GM12801 (cell line): ENCODE results near the gene TYMP.

Source experiments
- TF ChIP-seq, protein P1 (sequence below): IDR thresholded peaks from one replicate; pipeline ENCODE4 v1.5.1; 2011; ENCODE audit warnings: control low read depth; ENCODE audit not compliant: insufficient read length; ENCODE audit errors: extremely low read depth

Gene TYMP

DNA sequence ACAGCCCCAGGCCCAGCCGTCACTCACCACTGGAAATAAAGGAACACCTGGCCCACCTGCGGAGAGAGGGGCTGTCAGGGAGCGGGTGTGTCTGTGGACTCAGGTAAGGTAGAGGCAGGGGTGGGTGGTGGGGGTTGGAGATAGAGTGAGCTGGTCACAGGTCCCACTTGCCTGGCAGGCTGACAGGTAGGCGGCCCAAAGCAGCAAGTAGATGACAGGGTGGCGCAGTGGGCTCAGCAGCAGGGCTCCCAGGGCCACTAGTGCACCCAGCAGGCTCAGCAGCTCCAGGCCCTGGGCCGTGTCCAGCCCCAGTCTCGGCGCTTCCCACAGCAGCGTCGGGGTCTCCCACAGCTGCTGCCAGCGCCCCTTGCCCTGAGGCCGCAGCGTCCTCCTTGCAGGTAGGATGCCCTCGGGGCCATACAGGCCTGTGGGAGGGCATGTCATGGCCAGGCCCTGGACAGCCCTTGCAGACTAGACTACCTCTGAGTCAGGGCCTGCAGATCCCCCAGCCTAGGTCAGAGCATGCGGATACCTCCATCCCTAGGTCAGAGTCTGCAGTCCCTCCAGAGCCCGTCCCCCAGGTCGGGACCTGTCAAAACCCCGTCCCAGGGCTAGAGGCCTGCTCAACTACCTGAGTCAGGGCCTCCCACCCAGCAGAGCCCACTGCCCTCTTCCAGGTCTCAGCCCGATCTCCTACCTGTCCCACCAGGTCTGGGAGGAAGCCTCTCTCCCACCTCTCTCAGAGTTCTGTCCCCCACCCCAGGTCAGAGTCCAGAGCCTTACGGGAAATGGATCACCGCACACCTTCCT, 23.0 kb downstream of the TYMP start:
- TF ChIP-seq, protein P1, sequence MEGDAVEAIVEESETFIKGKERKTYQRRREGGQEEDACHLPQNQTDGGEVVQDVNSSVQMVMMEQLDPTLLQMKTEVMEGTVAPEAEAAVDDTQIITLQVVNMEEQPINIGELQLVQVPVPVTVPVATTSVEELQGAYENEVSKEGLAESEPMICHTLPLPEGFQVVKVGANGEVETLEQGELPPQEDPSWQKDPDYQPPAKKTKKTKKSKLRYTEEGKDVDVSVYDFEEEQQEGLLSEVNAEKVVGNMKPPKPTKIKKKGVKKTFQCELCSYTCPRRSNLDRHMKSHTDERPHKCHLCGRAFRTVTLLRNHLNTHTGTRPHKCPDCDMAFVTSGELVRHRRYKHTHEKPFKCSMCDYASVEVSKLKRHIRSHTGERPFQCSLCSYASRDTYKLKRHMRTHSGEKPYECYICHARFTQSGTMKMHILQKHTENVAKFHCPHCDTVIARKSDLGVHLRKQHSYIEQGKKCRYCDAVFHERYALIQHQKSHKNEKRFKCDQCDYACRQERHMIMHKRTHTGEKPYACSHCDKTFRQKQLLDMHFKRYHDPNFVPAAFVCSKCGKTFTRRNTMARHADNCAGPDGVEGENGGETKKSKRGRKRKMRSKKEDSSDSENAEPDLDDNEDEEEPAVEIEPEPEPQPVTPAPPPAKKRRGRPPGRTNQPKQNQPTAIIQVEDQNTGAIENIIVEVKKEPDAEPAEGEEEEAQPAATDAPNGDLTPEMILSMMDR, result no peak

DNA sequence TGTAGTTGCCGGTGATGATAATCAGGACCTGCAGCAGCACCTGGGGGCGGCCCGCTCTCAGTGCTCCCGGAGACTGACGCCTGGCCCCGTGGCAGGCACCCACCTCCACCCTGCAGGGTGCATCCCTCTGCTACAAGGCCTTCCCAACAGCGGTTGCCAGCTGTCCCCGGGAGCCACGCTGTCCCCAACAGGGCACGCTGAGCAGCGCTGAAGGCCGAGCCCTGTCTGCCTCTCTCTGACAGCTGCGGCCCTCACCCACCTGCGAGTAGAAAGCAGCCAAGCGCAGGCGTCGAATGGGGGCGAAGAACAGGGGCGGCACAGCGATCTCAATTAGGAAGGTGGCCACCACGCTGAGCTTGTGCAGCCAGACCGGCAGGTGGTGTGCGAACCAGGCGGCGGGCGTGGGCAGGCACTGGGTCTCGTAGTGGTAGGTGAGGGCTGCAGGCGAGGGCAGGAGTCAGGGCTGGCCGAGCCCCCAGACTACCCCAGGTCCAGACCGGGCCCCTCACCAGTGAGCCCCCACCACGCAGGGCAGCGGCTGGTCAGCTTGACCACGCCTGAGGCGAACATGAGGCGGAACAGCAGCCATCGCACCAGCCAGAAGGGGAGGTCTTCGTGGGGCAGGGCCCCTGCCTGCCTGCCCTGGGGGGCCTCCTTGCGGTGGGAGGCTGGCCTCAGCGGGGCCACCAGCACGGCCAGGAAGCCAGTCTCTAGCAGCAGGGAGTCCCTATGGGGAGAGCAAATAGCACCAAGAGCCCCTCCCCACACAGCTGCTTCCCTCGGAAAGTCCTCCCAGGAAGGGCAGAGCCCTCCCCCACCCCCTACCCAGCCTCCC, 23.8 kb downstream of the TYMP start:
- TF ChIP-seq, protein P1, result no peak

DNA sequence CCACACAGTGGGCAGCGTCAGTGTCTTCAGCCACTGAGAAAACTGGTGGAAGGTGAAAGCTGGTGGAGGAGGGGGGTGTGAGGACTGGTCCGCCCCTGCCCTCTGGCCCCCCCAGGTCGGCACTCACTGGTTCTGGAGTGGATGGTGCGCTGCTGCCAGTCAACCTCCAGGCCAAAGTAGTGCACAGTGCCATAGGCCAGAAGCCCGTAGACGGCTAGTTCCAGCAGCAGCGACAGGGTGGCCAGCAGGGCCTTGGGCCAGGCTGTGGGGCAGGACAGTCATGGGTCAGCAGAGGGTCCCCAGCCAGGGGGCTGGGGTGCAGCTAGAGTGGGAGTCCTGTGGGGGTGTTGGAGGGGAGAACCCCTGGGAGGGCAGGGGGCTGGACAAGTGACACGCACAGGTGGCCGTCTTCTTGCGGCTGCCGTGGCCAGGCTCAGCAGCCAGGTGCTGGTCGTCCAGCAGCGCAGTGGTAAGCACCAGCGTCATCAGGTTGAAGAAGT, 24.5 kb downstream of the TYMP start:
- TF ChIP-seq, protein P1, result no peak

- TF ChIP-seq, protein P1, result no peak
Observed at GRCh38 chr22:50504369-50505211, 25.2 kb downstream of the TYMP start.

DNA sequence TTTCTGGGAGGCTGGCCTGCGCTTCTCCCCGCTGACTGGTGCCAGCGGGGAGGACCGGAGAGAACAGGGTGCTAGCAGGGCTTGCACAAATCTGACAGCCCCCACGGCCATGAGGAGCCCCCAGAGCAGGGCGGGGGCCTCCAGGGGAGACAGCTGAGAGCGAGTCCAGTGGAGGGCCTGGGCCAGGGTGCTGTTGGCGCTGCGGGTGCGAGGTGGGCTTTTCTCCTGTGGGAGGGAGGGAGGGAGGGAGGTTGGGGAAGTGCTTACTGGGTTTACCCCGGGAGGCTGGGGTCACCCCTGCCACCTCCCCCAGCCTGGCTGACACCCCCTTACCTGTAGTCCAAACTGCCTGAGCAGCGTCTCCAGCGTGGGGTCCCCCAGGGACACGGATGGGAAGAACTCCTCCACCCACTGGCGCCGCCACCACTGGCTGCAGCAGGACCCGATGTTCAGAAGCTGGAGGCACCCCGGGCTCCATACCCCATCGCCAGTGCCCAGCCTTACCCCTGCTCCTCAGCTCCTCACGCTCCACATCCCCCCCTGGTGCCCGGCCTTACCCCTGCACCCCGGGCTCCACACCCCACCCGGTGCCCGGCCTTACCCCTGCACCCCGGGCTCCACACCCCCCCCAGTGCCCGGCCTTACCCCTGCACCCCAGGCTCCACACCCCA, 26.2 kb downstream of the TYMP start:
- TF ChIP-seq, protein P1, result no peak

DNA sequence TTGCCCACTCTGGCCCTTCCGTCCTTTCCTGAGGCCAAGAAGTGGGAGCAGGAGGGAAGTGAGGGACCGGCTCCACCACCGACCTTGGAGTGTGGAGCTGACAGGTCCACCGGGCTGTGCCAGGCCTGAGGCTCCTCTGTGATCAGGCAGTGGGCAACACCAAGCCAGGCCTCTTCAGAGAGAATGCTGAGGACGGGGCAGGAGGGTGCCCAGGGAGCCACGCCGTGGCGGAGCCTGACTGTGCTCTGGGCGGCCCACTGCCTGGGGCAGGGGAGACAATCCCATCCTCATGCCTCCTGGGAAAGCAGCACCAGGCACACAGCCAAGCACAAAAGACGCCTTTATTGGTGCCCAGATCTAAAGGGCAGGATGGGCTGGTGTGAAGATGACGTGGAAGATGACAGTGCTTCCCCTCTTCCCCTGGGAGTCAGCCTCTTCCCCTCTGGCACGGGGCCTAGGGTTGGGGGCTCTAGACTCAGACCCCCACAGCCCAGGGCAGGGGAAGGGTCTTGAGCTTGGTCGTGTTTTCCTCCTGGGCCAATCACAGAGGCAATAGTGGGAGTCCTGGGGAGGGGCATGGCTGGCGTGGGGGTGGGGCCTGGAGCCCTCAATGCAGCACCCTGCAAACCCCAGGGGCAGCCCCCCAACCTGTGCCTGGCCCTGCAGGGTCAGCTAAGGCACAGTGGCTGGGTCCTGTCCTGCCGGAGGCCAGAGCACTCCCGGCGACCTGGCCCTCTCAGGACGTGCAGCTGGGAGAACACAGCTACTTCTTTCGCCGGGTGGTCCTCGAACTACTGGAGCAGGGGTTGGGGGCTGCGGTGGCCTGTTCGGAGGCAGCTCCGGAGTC, 27.0 kb downstream of the TYMP start:
- TF ChIP-seq, protein P1, result no peak
